Measurements from ENCODE around the gene ZC2HC1B.

GRCh38 chr6:143929975-143930374 lies 65.7 kb downstream of the ZC2HC1B start:
- TF ChIP-seq, protein P1, sequence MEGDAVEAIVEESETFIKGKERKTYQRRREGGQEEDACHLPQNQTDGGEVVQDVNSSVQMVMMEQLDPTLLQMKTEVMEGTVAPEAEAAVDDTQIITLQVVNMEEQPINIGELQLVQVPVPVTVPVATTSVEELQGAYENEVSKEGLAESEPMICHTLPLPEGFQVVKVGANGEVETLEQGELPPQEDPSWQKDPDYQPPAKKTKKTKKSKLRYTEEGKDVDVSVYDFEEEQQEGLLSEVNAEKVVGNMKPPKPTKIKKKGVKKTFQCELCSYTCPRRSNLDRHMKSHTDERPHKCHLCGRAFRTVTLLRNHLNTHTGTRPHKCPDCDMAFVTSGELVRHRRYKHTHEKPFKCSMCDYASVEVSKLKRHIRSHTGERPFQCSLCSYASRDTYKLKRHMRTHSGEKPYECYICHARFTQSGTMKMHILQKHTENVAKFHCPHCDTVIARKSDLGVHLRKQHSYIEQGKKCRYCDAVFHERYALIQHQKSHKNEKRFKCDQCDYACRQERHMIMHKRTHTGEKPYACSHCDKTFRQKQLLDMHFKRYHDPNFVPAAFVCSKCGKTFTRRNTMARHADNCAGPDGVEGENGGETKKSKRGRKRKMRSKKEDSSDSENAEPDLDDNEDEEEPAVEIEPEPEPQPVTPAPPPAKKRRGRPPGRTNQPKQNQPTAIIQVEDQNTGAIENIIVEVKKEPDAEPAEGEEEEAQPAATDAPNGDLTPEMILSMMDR (tag by site-specific recombination; IDR thresholded peaks at IDR 0.05), result no peak
- TF ChIP-seq, protein P2, sequence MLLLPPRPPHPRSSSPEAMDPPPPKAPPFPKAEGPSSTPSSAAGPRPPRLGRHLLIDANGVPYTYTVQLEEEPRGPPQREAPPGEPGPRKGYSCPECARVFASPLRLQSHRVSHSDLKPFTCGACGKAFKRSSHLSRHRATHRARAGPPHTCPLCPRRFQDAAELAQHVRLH (tag by site-specific recombination; IDR thresholded peaks at IDR 0.05), result no peak

All from HEK293 (cell line).